Muscle layer of duodenum (tissue), 2 donors: ENCODE measurements around the gene CREBZF.
A peak's percentile ranks its signal among the peaks of the same experiment; 100 is the strongest.

Source experiments
- H3K27ac ChIP-seq: one replicate; pipeline ENCODE4 v1.7.0; 2013; ENCODE audit warnings: mild to moderate bottlenecking, low read length
- H3K27me3 ChIP-seq: one replicate; pipeline ENCODE4 v1.7.0; 2013; ENCODE audit warnings: low read depth, mild to moderate bottlenecking, control low read depth, low read length
- H3K36me3 ChIP-seq, 2 donors: one replicate each; pipeline ENCODE4 v1.7.0; 2013; ENCODE audit warnings: low read length in 2 of 2, control low read depth in 1 of 2, mild to moderate bottlenecking in 1 of 2; ENCODE audit not compliant: insufficient read depth in 2 of 2, control insufficient read depth in 1 of 2
- H3K4me1 ChIP-seq, 2 donors: one replicate each; pipeline ENCODE4 v1.7.0; 2013; ENCODE audit warnings: low read length in 2 of 2, mild to moderate bottlenecking in 2 of 2, control low read depth in 1 of 2, moderate library complexity in 1 of 2; ENCODE audit not compliant: insufficient read depth in 2 of 2, control insufficient read depth in 1 of 2
- H3K4me3 ChIP-seq, 2 donors: one replicate each; pipeline ENCODE4 v1.7.0; 2013; ENCODE audit warnings: low read length in 2 of 2, low read depth in 1 of 2, mild to moderate bottlenecking in 1 of 2
- H3K9me3 ChIP-seq, 2 donors: one replicate each; pipeline ENCODE4 v1.7.0; 2013; ENCODE audit warnings: low read length in 2 of 2, control low read depth in 1 of 2, mild to moderate bottlenecking in 1 of 2; ENCODE audit not compliant: control insufficient read depth in 1 of 2
- donor health status: healthy.

CREBZF gene

GRCh38 chr11:85647604-85648299 is 17.2 kb downstream of the CREBZF start, which contains the start of gene TMEM126A:
Gene TMEM126A (plus strand): TSS chr11:85647967. CDS start chr11:85650256, 2,289 bp downstream.
- Histone ChIP-seq H3K27ac (peak within 1 kb of the TSS; percentile 95), H3K4me1 (peaks cover 11 to 17% of the 10 kb centered on the region in 2 donors), H3K4me3 (peak within 1 kb of the TSS; percentile 78 to 98), H3K9me3 (no peaks in the 10 kb centered on the region), H3K36me3 (peaks cover 4% of the 10 kb centered on the region in 2 donors), H3K27me3 (no peaks in the 10 kb centered on the region)

- H3K4me3 ChIP-seq: peak overlapping the region; percentile 78 to 98
- H3K9me3 ChIP-seq: no peaks in the 10 kb centered on the region
- peaks cover 4% of the 10 kb centered on the region in 2 donors for H3K36me3 ChIP-seq
- peaks cover 11 to 17% of the 10 kb centered on the region in 2 donors for H3K4me1 ChIP-seq
- H3K27me3 ChIP-seq: no peaks in the 10 kb centered on the region
- peak overlapping the region; percentile 95 for H3K27ac ChIP-seq
These were observed 17.9 kb downstream of the CREBZF start for GRCh38 chr11:85647078-85647477.

GRCh38 chr11:85643191-85643614 is 21.7 kb downstream of the CREBZF start:
- no peak overlapping the region for H3K27ac ChIP-seq
- no peaks in the 10 kb centered on the region for H3K9me3 ChIP-seq
- H3K4me1 ChIP-seq: peaks cover 0 to 6% of the 10 kb centered on the region in 2 donors
- H3K36me3 ChIP-seq: no peaks in the 10 kb centered on the region
- H3K4me3 ChIP-seq: no peak overlapping the region
- H3K27me3 ChIP-seq: no peaks in the 10 kb centered on the region

- Histone ChIP-seq H3K36me3 (peaks cover 32 to 42% of the 10 kb centered on the region in 2 donors), H3K4me1 (peaks cover 0 to 8% of the 10 kb centered on the region in 2 donors), H3K27ac (no peak overlapping the region), H3K27me3 (no peaks in the 10 kb centered on the region), H3K9me3 (no peaks in the 10 kb centered on the region), H3K4me3 (no peak overlapping the region)
These were observed 30.2 kb downstream of the CREBZF start for GRCh38 chr11:85634747-85635146.

- no peaks in the 10 kb centered on the region for H3K9me3 ChIP-seq
- peaks cover 5 to 22% of the 10 kb centered on the region in 2 donors for H3K4me1 ChIP-seq
- H3K4me3 ChIP-seq: peak overlapping the region; percentile 78 to 100
- peaks cover under 1 to 8% of the 10 kb centered on the region in 2 donors for H3K36me3 ChIP-seq
- H3K27ac ChIP-seq: peak overlapping the region; percentile 89
- no peaks in the 10 kb centered on the region for H3K27me3 ChIP-seq
These were observed 36.1 kb downstream of the CREBZF start for GRCh38 chr11:85628771-85629341.

- H3K36me3 ChIP-seq: peaks cover 0 to 7% of the 10 kb centered on the region in 2 donors
- no peaks in the 10 kb centered on the region for H3K27me3 ChIP-seq
- peak within 1 kb of the TSS; percentile 78 to 100 for H3K4me3 ChIP-seq
- H3K27ac ChIP-seq: peak within 1 kb of the TSS; percentile 89
- no peaks in the 10 kb centered on the region for H3K9me3 ChIP-seq
- H3K4me1 ChIP-seq: peaks cover 5 to 22% of the 10 kb centered on the region in 2 donors
These were observed 36.7 kb downstream of the CREBZF start, which contains the start of gene TMEM126B for GRCh38 chr11:85627998-85628770. Gene TMEM126B (plus strand): TSS chr11:85628593. CDS start chr11:85628608, 15 bp downstream.

GRCh38 chr11:85627332-85627997 is 37.5 kb downstream of the CREBZF start, which contains the start of gene DLG2:
Gene DLG2 (minus strand): TSS chr11:85627344.
- Histone ChIP-seq H3K9me3 (no peaks in the 10 kb centered on the region), H3K36me3 (peaks cover 0 to 7% of the 10 kb centered on the region in 2 donors), H3K4me1 (peaks cover 5 to 22% of the 10 kb centered on the region in 2 donors), H3K27ac (peak within 1 kb of the TSS; percentile 88), H3K4me3 (peak within 1 kb of the TSS; percentile 78 to 100), H3K27me3 (no peaks in the 10 kb centered on the region)

- Histone ChIP-seq H3K4me1 (peaks cover 5 to 22% of the 10 kb centered on the region in 2 donors), H3K36me3 (peaks cover 0 to 7% of the 10 kb centered on the region in 2 donors), H3K9me3 (no peaks in the 10 kb centered on the region), H3K27me3 (no peaks in the 10 kb centered on the region), H3K4me3 (peak overlapping the region; percentile 78 to 100), H3K27ac (peak overlapping the region; percentile 88)
These were observed 38.4 kb downstream of the CREBZF start for GRCh38 chr11:85626496-85626895.

GRCh38 chr11:85620256-85620655 is 44.7 kb downstream of the CREBZF start:
- no peak overlapping the region for H3K4me3 ChIP-seq
- no peak overlapping the region for H3K27ac ChIP-seq
- no peaks in the 10 kb centered on the region for H3K9me3 ChIP-seq
- H3K27me3 ChIP-seq: no peaks in the 10 kb centered on the region
- no peaks in the 10 kb centered on the region for H3K4me1 ChIP-seq
- H3K36me3 ChIP-seq: no peaks in the 10 kb centered on the region

- no peaks in the 10 kb centered on the region for H3K4me1 ChIP-seq
- H3K27ac ChIP-seq: no peak overlapping the region
- no peak overlapping the region for H3K4me3 ChIP-seq
- H3K27me3 ChIP-seq: no peaks in the 10 kb centered on the region
- no peaks in the 10 kb centered on the region for H3K9me3 ChIP-seq
- no peaks in the 10 kb centered on the region for H3K36me3 ChIP-seq
These were observed 45.4 kb downstream of the CREBZF start for GRCh38 chr11:85619499-85619898.
